Stimulated activated CD4-positive, alpha-beta T cell treated with anti-CD3 and anti-CD28 coated beads, Interleukin-12 subunit alpha, Interleukin-12 subunit beta, amount 100 ng/mL, for 24 hours (primary cell): ENCODE measurements around the gene GDI1.
A peak's percentile ranks its signal among the peaks of the same experiment; 100 is the strongest.

ENCODE experiments used
- DNase-seq, 2 experiments: peaks; one replicate each; pipeline ENCODE4 v3.0.0-alpha.2; 2020; ENCODE audit warnings: low read depth in 2 of 2

GDI1 gene

GRCh38 chrX:154481911-154482601 lies 45.1 kb downstream of the GDI1 start:
- DNase-seq, result no peak

GRCh38 chrX:154482786-154483185 lies 45.8 kb downstream of the GDI1 start:
- DNase-seq, result no peak

GRCh38 chrX:154483325-154483724 lies 46.4 kb downstream of the GDI1 start:
- DNase-seq, result no peak

GRCh38 chrX:154484255-154485149 lies 47.5 kb downstream of the GDI1 start:
- no peak for DNase-seq

GRCh38 chrX:154485150-154486051 lies 48.4 kb downstream of the GDI1 start:
- DNase-seq, result no peak

GRCh38 chrX:154486052-154486395 lies 49.1 kb downstream of the GDI1 start:
- no peak for DNase-seq

GRCh38 chrX:154486396-154487207 lies 49.6 kb downstream of the GDI1 start, which contains the start of gene UBL4A:
UBL4A (minus strand) TSS chrX:154486615; CDS start chrX:154486584, 31 bp downstream.
- peak; percentile 36 to 41 for DNase-seq

- DNase-seq, result no peak
Measured at GRCh38 chrX:154487518-154488290, 50.8 kb downstream of the GDI1 start.

- DNase-seq, result no peak
Measured at GRCh38 chrX:154488336-154489075, 51.6 kb downstream of the GDI1 start.

GRCh38 chrX:154489182-154489581 lies 52.2 kb downstream of the GDI1 start:
- no peak for DNase-seq

GRCh38 chrX:154490021-154490413 lies 53.1 kb downstream of the GDI1 start:
- no peak for DNase-seq

GRCh38 chrX:154490414-154491083 lies 53.6 kb downstream of the GDI1 start, which contains the start of gene SLC10A3:
SLC10A3 (minus strand) TSS chrX:154490629; CDS start chrX:154488940, 1,689 bp downstream.
- DNase-seq, result peak; percentile 77 to 80
